A549 (cell line): ENCODE measurements around the gene PPY.

Source experiments
- BHLHE40 ChIP-seq: IDR thresholded peaks from 2 replicates; pipeline ENCODE4 v1.6.1; 2012; ENCODE audit warnings: low read depth, low read length, inconsistent platforms
- CBX2 ChIP-seq: fragments of 200-600 bp; sonication (generic); IDR thresholded peaks from 2 replicates; pipeline ENCODE4 v1.6.1; 2016; ENCODE audit warnings: low read depth, mild to moderate bottlenecking, borderline replicate concordance
- CEBPB ChIP-seq, 2 experiments: fragments of >200 bp in 1 of 2; sonication (Bioruptor Twin) in 1 of 2; formaldehyde crosslinking in 1 of 2; IDR thresholded peaks; 2 replicates each; pipeline ENCODE4 v1.6.1; 2012 to 2016
- CHD2 ChIP-seq: fragments of 150-350 bp; IDR thresholded peaks from 2 replicates; pipeline ENCODE4 v1.6.1; 2014; ENCODE audit warnings: low read length; ENCODE audit not compliant: partially characterized antibody
- HOXA7 ChIP-seq: fragments of 250-450 bp; sonication (Bioruptor Pico); IDR thresholded peaks from 2 replicates; pipeline ENCODE4 v1.5.0; 2020; ENCODE audit warnings: mild to moderate bottlenecking, moderate library complexity
- KDM5A ChIP-seq: fragments of 200-600 bp; sonication (generic); IDR thresholded peaks from 2 replicates; pipeline ENCODE4 v1.6.1; 2016; ENCODE audit warnings: antibody characterized with exemption, mild to moderate bottlenecking
- PBX3 ChIP-seq: IDR thresholded peaks from 2 replicates; pipeline ENCODE4 v1.6.1; 2012
- POLR2A ChIP-seq: IDR thresholded peaks from 2 replicates; pipeline ENCODE4 v1.6.1; 2012; ENCODE audit warnings: mild to moderate bottlenecking, low read length
- TF ChIP-seq, protein P1 (sequence below): fragments of >200 bp; sonication (Bioruptor Twin); formaldehyde crosslinking; IDR thresholded peaks from 3 replicates; pipeline ENCODE4 v1.5.1; 2016

GRCh38 chr17:43946781-43947180 is 4.5 kb upstream of the PPY start:
- TF ChIP-seq PBX3 (no peak), CHD2 (no peak), CEBPB (IDR thresholded peaks at IDR 0.05) (no peak), BHLHE40 (no peak), KDM5A (no peak), POLR2A (no peak), HOXA7 (CRISPR knock-in tag) (no peak), CBX2 (no peak)
- TF ChIP-seq, protein P1, sequence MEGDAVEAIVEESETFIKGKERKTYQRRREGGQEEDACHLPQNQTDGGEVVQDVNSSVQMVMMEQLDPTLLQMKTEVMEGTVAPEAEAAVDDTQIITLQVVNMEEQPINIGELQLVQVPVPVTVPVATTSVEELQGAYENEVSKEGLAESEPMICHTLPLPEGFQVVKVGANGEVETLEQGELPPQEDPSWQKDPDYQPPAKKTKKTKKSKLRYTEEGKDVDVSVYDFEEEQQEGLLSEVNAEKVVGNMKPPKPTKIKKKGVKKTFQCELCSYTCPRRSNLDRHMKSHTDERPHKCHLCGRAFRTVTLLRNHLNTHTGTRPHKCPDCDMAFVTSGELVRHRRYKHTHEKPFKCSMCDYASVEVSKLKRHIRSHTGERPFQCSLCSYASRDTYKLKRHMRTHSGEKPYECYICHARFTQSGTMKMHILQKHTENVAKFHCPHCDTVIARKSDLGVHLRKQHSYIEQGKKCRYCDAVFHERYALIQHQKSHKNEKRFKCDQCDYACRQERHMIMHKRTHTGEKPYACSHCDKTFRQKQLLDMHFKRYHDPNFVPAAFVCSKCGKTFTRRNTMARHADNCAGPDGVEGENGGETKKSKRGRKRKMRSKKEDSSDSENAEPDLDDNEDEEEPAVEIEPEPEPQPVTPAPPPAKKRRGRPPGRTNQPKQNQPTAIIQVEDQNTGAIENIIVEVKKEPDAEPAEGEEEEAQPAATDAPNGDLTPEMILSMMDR, result no peak
